K562 (cell line): Measurements from ENCODE around the gene TTC9C. TPM values are rescaled to one million over a fixed set of nuclear protein-coding genes. Genes with fewer than 3 reads are reported as not detected.

Experiments
- CBX5 ChIP-seq: IDR thresholded peaks from 2 replicates; pipeline ENCODE4 v1.6.1; 2014; ENCODE audit warnings: low read depth, borderline replicate concordance
- CHD4 ChIP-seq: fragments of 200-600 bp; sonication (generic); IDR thresholded peaks from 3 replicates; pipeline ENCODE4 v1.6.1; 2012; ENCODE audit warnings: low read depth, mild to moderate bottlenecking, mixed read lengths, low read length, inconsistent platforms; ENCODE audit not compliant: insufficient read depth, insufficient replicate concordance, poor library complexity, severe bottlenecking
- CUX1 ChIP-seq: fragments of 200-800 bp; sonication (Bioruptor generic); IDR thresholded peaks from 2 replicates; pipeline ENCODE4 v1.6.1; 2016; ENCODE audit warnings: missing genetic modification characterization, missing compliant biosample characterization
- DPF2 ChIP-seq: fragments of 450-650 bp; IDR thresholded peaks from 2 replicates; pipeline ENCODE4 v1.6.1; 2016
- ELF1 ChIP-seq: fragments of 200-800 bp; sonication (Bioruptor generic); IDR thresholded peaks from 2 replicates; pipeline ENCODE4 v1.6.1; 2016; ENCODE audit warnings: missing genetic modification characterization, missing compliant biosample characterization
- GATAD2B ChIP-seq: fragments of 450-650 bp; IDR thresholded peaks from 2 replicates; pipeline ENCODE4 v1.6.1; 2017; ENCODE audit warnings: mild to moderate bottlenecking, borderline replicate concordance
- KAT7 ChIP-seq: sonication (generic); formaldehyde crosslinking; IDR thresholded peaks from 2 replicates; pipeline ENCODE4 v1.8.0; 2022; ENCODE audit warnings: missing genetic modification reagents, mild to moderate bottlenecking, borderline replicate concordance
- KLF16 ChIP-seq: IDR thresholded peaks from 2 replicates; pipeline ENCODE4 v1.6.1; 2016; ENCODE audit warnings: antibody characterized with exemption
- MNT ChIP-seq, 2 experiments: fragments of 450-650 bp; conservative IDR thresholded peaks; 2 replicates each; pipeline ENCODE4 v1.6.1; 2017; ENCODE audit warnings: mild to moderate bottlenecking in 2 of 2, moderate library complexity in 2 of 2
- NFIX ChIP-seq: fragments of 250-450 bp; sonication (Bioruptor Pico); IDR thresholded peaks from 2 replicates; pipeline ENCODE4 v1.4.0; 2020; ENCODE audit warnings: low read depth, mild to moderate bottlenecking, moderate library complexity
- NFYB ChIP-seq: IDR thresholded peaks from 2 replicates; pipeline ENCODE4 v1.6.1; 2011; ENCODE audit warnings: mild to moderate bottlenecking, moderate library complexity; ENCODE audit not compliant: insufficient read length; ENCODE audit errors: extremely low read depth
- PHTF2 ChIP-seq: fragments of 250-450 bp; sonication (Bioruptor Pico); IDR thresholded peaks from 2 replicates; pipeline ENCODE4 v1.5.0; 2021; ENCODE audit warnings: mild to moderate bottlenecking
- PRMT5 ChIP-seq: sonication (generic); formaldehyde crosslinking; IDR thresholded peaks from 2 replicates; pipeline ENCODE4 v1.5.0; 2020; ENCODE audit warnings: missing genetic modification reagents
- RFX5 ChIP-seq: IDR thresholded peaks from 2 replicates; pipeline ENCODE4 v1.6.1; 2011; ENCODE audit warnings: low read depth, mild to moderate bottlenecking, improper control_type of control experiment, low read length
- SIN3A ChIP-seq, 2 experiments: fragments of 150-350 bp in 1 of 2; IDR thresholded peaks; 2 replicates each; pipeline ENCODE4 v1.6.1; 2011 to 2016; ENCODE audit warnings: borderline replicate concordance in 2 of 2, low read depth in 2 of 2, low read length in 2 of 2, mild to moderate bottlenecking in 2 of 2, moderate library complexity in 2 of 2; ENCODE audit not compliant: control insufficient read depth in 1 of 2
- SMAD4 ChIP-seq: fragments of 250-450 bp; sonication (Bioruptor Pico); conservative IDR thresholded peaks from 2 replicates; pipeline ENCODE4 v1.8.0; 2021; ENCODE audit warnings: inconsistent platforms, mild to moderate bottlenecking, moderate library complexity
- SOX6 ChIP-seq: fragments of 450-650 bp; IDR thresholded peaks from 2 replicates; pipeline ENCODE4 v1.6.1; 2014; ENCODE audit warnings: mild to moderate bottlenecking
- TAF15 ChIP-seq: fragments of 200-400 bp; formaldehyde crosslinking; IDR thresholded peaks from 2 replicates; pipeline ENCODE4 v1.6.1; 2017; ENCODE audit warnings: mild to moderate bottlenecking, low read depth, low read length, moderate library complexity
- TEAD2 ChIP-seq: fragments of 450-650 bp; IDR thresholded peaks from 2 replicates; pipeline ENCODE4 v1.6.1; 2016; ENCODE audit warnings: missing genetic modification characterization, control low read depth, missing compliant biosample characterization
- WHSC1 ChIP-seq: IDR thresholded peaks from one replicate; pipeline ENCODE4 v1.6.1; 2012; ENCODE audit warnings: low read length, control low read depth, inconsistent platforms
- ZKSCAN8 ChIP-seq: fragments of 200-800 bp; sonication (Bioruptor generic); IDR thresholded peaks from 2 replicates; pipeline ENCODE4 v1.6.1; 2016; ENCODE audit warnings: missing genetic modification characterization, missing compliant biosample characterization
- ZNF436 ChIP-seq: fragments of 250-450, 450-650 bp; sonication (Bioruptor Pico); formaldehyde crosslinking; IDR thresholded peaks from 2 replicates; pipeline ENCODE4 v1.7.0; 2020; ENCODE audit warnings: mild to moderate bottlenecking
- ZNF444 ChIP-seq: fragments of 250-450 bp; sonication (Bioruptor Pico); IDR thresholded peaks from 2 replicates; pipeline ENCODE4 v1.4.0; 2020; ENCODE audit warnings: mild to moderate bottlenecking, moderate library complexity
- ZNF75A ChIP-seq: fragments of 450-650 bp; formaldehyde crosslinking; IDR thresholded peaks from 2 replicates; pipeline ENCODE4 v1.4.0; 2020; ENCODE audit warnings: mild to moderate bottlenecking
- polyA plus RNA-seq, 8 experiments: library from polyadenylated mRNA; depleted of rRNA in 4 of 8; stranded (reverse) in 5 of 8; unstranded in 3 of 8; fragments of >200 nt; fragmentation: Nextera tagmentation in 2 of 8; fragmentation: Illumina TruSeq in 1 of 8; extraction: Ambion mirVana in 2 of 8; extraction: Trizol in 1 of 8; gene quantifications; 2 replicates each; pipeline versions ENCODE4 v1.2.1 to v1.2.3, GENCODE V29; 2011 to 2014; ENCODE audit warnings: inconsistent platforms in 1 of 8, missing spikeins in 1 of 8
- total RNA-seq, 7 experiments: library from RNA; depleted of rRNA in 6 of 7; stranded (reverse); fragments of >200 nt in 6 of 7; fragmentation: Illumina TruSeq in 2 of 7; extraction: Trizol in 2 of 7; gene quantifications; 2 replicates each; pipeline versions ENCODE4 v1.2.1 to v1.2.3, GENCODE V29; 2011 to 2021; ENCODE audit warnings: low replicate concordance in 1 of 7

TTC9C gene
- total and polyA plus RNA-seq, 9 of the 15 experiments (the other 6 are each of a cell fraction or from before 2014, with no cell fraction given) = 32.8 to 59.0 (median 37.1) TPM

- TF ChIP-seq MNT (conservative IDR thresholded peaks at IDR 0.05) (peak; percentile 46 to 81; a peak in 3 of 4 replicates), ELF1 (tag) (peak; percentile 66), ZKSCAN8 (CRISPR knock-in tag) (no peak), KLF16 (no peak), TAF15 (no peak), WHSC1 (no peak), DPF2 (0 out of 2 replicates have a peak, but pooled peaks have one; percentile 24), RFX5 (no peak), NFIX (CRISPR knock-in tag) (no peak), SOX6 (peak; percentile 67; the same call in 1 of the 2 replicates), CBX5 (no peak), PRMT5 (CRISPR knock-in tag) (no peak), SMAD4 (peak; percentile 74), ZNF75A (CRISPR knock-in tag) (no peak), ZNF436 (CRISPR knock-in tag) (peak; percentile 33; the same call in 1 of the 2 replicates), TEAD2 (tag) (no peak), GATAD2B (peak; percentile 94), CUX1 (no peak), SIN3A (IDR thresholded peaks at IDR 0.05; ENCODE audit: borderline replicate concordance in 2 of 2, control insufficient read depth in 1 of 2, low read depth in 2 of 2, low read length in 2 of 2) (no peak), ZNF444 (no peak), PHTF2 (no peak), KAT7 (CRISPR knock-in tag) (peak; percentile 76; the same call in 1 of the 2 replicates), NFYB (no peak), CHD4 (no peak)
Measured at GRCh38 chr11:62727165-62727871, 968 bp upstream of the TTC9C start, which contains the start of gene HNRNPUL2 (continued).
